Sigmoid colon (tissue), 4 donors: ENCODE data around the gene CD180.

ENCODE experiments used
- CTCF ChIP-seq, 4 experiments: fragments of 450-650 bp in 3 of 4; fragments of 200-600 bp in 1 of 4; IDR thresholded peaks; one replicate each; pipeline ENCODE4 v1.5.1; 2016 to 2019; ENCODE audit warnings: antibody characterized with exemption in 4 of 4, mild to moderate bottlenecking in 3 of 4, moderate library complexity in 2 of 4
- POLR2A ChIP-seq, 2 donors: fragments of 450-650 bp; IDR thresholded peaks; one replicate each; pipeline ENCODE4 v1.6.1; 2016; ENCODE audit warnings: antibody characterized with exemption in 2 of 2, mild to moderate bottlenecking in 2 of 2, moderate library complexity in 2 of 2
- POLR2AphosphoS5 ChIP-seq, 4 donors: sonication (generic); formaldehyde crosslinking; IDR thresholded peaks; one replicate each; pipeline ENCODE4 v1.6.1; 2017; ENCODE audit warnings: antibody characterized with exemption in 4 of 4

- TF ChIP-seq POLR2AphosphoS5 (IDR thresholded peaks at IDR 0.05), result no peak
- TF ChIP-seq CTCF (IDR thresholded peaks at IDR 0.05), result no peak
- no peak for TF ChIP-seq POLR2A (IDR thresholded peaks at IDR 0.05)
Observed at GRCh38 chr5:67211926-67212325, 15.3 kb upstream of the CD180 start.
